ENCODE results near the gene RAPGEF6. TPM values are rescaled to one million over a fixed set of nuclear protein-coding genes. Genes with fewer than 3 reads are reported as not detected.

The RAPGEF6 gene
- total RNA-seq, 2 donors from 2014 or later, result 35.9 to 62.2 TPM

GRCh38 chr5:131649161-131649560 is 14.1 kb upstream of the RAPGEF6 start:
- DNase-seq (ENCODE audit: low spot score in 2 of 2) (no peak), ATAC-seq (no peak)
- no peaks in the 10 kb centered on the region for H3K9me3 Mint-ChIP-seq
- peaks cover 7 to 24% of the 10 kb centered on the region in 2 donors for H3K36me3 Mint-ChIP-seq
- no peak overlapping the region for H3K27ac Mint-ChIP-seq

DNA sequence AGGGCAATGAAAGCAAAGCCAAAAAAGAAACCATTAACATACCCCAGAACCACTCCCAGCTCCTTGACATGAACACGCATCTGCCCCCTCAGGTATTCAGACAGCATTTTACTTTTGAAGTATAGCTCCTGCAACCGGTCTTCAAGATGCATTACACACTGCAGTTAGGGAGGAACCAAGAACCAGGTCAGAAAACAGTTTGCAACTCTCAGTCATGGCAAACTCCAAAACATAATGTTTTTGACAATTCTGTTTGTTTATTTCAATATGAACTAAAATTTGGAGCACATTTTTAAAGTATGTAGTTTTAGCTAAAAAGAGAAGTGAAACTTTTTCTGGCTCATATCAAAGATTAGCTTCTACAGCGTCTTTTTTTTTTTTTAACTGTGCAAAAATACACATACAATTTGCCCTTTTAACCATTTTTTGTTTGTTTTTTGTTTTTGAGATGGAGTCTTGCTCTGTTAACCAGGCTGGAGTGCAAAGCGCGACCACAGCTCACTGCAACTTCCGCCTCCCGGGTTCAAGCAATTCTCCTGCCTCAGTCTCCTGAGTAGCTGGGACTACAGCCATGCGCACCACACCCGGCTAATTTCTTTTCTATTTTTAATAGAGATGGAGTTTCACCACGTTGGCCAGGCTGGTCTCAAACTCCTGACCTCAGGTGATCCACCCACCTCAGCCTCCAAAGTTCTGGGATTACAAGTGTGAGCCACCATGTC is 12.2 kb upstream of the RAPGEF6 start:
- Mint-ChIP-seq H3K9me3 (no peaks in the 10 kb centered on the region), H3K36me3 (peaks cover 7 to 22% of the 10 kb centered on the region in 2 donors), H3K27ac (no peak overlapping the region)
- DNase-seq (ENCODE audit: low spot score in 2 of 2), result no peak
- no peak for ATAC-seq

- H3K9me3 Mint-ChIP-seq, result no peaks in the 10 kb centered on the region
- ATAC-seq (no peak), DNase-seq (ENCODE audit: low spot score in 2 of 2) (no peak)
- H3K36me3 Mint-ChIP-seq, result peaks cover 0 to 5% of the 10 kb centered on the region in 2 donors
- no peak overlapping the region for H3K27ac Mint-ChIP-seq
Measured at GRCh38 chr5:131644822-131645221, 9.8 kb upstream of the RAPGEF6 start.

- no peak for ATAC-seq
- no peaks in the 10 kb centered on the region for H3K9me3 Mint-ChIP-seq
- H3K36me3 Mint-ChIP-seq, result peaks cover 0 to 5% of the 10 kb centered on the region in 2 donors
- no peak for DNase-seq (ENCODE audit: low spot score in 2 of 2)
- no peak overlapping the region for H3K27ac Mint-ChIP-seq
Measured at GRCh38 chr5:131644370-131644769, 9.3 kb upstream of the RAPGEF6 start.

DNA sequence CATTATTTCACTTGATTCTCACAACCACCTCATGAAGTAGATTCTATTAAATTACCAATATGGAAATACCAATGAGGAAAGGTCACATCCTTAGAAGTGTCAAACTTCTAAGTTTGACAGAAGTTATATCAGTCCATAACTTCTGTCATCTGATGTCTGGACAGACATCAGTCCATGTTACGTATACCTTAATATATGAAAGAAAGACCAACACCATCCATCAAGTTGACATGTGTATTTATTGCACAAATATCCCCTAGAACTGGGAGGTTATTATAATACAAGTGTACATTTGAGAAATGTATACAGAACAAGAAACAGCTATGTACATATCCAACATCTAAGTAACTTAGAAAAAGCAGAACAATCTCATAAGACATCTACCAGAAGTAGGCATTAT is 6.5 kb upstream of the RAPGEF6 start:
- peaks cover 3 to 5% of the 10 kb centered on the region in 2 donors for H3K36me3 Mint-ChIP-seq
- ATAC-seq, result no peak

GRCh38 chr5:131640043-131640856 is 5.2 kb upstream of the RAPGEF6 start:
- H3K27ac Mint-ChIP-seq, result peak overlapping the region; percentile 81 to 89
- H3K36me3 Mint-ChIP-seq, result peaks cover 2 to 7% of the 10 kb centered on the region in 2 donors
- peak in 1 of 2 donors; percentile 40 for DNase-seq (ENCODE audit: low spot score in 2 of 2)
- H3K9me3 Mint-ChIP-seq, result no peaks in the 10 kb centered on the region
- ATAC-seq, result peak; percentile 95 to 96

More for the DNA sequence above, 6.5 kb upstream of the RAPGEF6 start:
- DNase-seq (ENCODE audit: low spot score in 2 of 2), result no peak
- Mint-ChIP-seq H3K27ac (peak overlapping the region in 1 of 2 donors; percentile 89), H3K9me3 (no peaks in the 10 kb centered on the region)

GRCh38 chr5:131639148-131639547 is 4.1 kb upstream of the RAPGEF6 start:
- DNase-seq (ENCODE audit: low spot score in 2 of 2), result no peak

GRCh38 chr5:131637694-131638093 is 2.7 kb upstream of the RAPGEF6 start:
- peaks cover 8 to 18% of the 10 kb centered on the region in 2 donors for H3K36me3 Mint-ChIP-seq
- DNase-seq (ENCODE audit: low spot score in 2 of 2) (no peak), ATAC-seq (no peak)
- H3K9me3 Mint-ChIP-seq, result no peaks in the 10 kb centered on the region
- no peak overlapping the region for H3K27ac Mint-ChIP-seq

More at GRCh38 chr5:131639148-131639547, 4.1 kb upstream of the RAPGEF6 start:
- Mint-ChIP-seq H3K27ac (peak overlapping the region in 1 of 2 donors; percentile 89), H3K36me3 (peaks cover 5 to 15% of the 10 kb centered on the region in 2 donors), H3K9me3 (no peaks in the 10 kb centered on the region)
- no peak for ATAC-seq

- ATAC-seq (no peak), DNase-seq (ENCODE audit: low spot score in 2 of 2) (no peak)
- H3K27ac Mint-ChIP-seq, result peak overlapping the region; percentile 98 to 99
- H3K36me3 Mint-ChIP-seq, result peaks cover 8 to 18% of the 10 kb centered on the region in 2 donors
- H3K9me3 Mint-ChIP-seq, result no peaks in the 10 kb centered on the region
Measured at GRCh38 chr5:131635684-131636572, 899 bp upstream of the RAPGEF6 start.

GRCh38 chr5:131634666-131634995 is 398 bp downstream of the RAPGEF6 start:
- Mint-ChIP-seq H3K27ac (peak overlapping the region; percentile 98 to 99), H3K9me3 (no peaks in the 10 kb centered on the region), H3K36me3 (peaks cover 8 to 18% of the 10 kb centered on the region in 2 donors)
- DNase-seq (ENCODE audit: low spot score in 2 of 2), result peak in 1 of 2 donors; percentile 61
- ATAC-seq, result peak; percentile 29 to 42

DNA sequence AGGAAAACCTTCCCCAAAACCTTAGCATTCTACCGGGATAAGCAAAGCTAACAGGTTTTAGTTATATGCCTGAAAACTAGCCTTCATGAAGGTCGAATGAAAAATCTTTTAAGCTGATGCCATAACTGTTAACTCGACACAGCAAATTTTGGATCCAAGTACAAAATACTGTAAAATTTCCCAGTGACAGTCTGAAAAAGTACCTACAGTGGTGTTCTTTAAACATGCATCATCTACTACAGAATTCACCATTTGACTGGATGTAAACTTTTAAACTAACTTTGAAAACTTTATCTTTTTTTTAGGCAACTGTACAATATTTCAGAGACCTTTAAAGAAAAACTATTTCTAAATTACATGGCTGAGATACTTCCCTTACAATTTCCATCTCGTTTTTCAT is 791 bp downstream of the RAPGEF6 start:
- H3K9me3 Mint-ChIP-seq, result no peaks in the 10 kb centered on the region
- peaks cover 11 to 19% of the 10 kb centered on the region in 2 donors for H3K36me3 Mint-ChIP-seq
- peak overlapping the region; percentile 98 to 99 for H3K27ac Mint-ChIP-seq
- ATAC-seq (no peak), DNase-seq (ENCODE audit: low spot score in 2 of 2) (no peak)

DNA sequence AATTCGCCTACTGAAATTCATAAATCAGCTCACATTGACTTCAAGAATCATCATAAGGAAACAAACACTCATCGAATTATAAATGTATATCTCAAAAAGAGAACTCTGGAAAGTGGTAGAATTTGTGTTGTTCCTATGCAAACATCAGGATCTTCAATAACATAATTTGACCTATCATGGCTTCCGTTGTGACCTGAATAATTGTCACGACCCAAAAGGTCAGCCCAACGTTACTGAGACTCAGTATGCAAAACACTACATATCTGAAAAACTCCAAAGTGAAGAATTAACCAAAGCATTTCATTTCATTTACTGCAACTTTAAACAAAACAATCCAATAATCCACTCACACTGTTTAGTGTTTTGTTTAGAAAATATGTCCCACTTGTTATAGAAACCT is 1.2 kb downstream of the RAPGEF6 start:
- Mint-ChIP-seq H3K36me3 (peaks cover 15 to 22% of the 10 kb centered on the region in 2 donors), H3K9me3 (no peaks in the 10 kb centered on the region), H3K27ac (peak overlapping the region; percentile 98 to 99)
- ATAC-seq (no peak), DNase-seq (ENCODE audit: low spot score in 2 of 2) (no peak)

DNA sequence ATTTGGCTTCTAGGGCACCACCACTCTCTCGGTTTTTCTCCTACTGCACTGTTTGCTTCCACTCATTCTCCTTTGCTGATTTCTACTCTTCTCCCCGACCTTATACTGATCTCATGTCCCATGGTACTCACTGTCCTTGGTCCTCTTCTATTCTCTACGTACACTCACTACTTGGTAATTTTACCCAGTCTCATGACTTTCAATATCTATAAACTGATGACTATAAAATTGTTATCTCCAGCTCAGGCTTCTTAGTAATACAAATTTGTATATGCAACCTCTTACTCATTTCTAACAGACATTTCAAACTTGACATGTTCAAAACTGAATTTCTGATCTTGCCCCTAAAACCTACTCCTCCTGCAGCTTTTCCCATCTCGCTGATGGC is 4.1 kb downstream of the RAPGEF6 start:
- H3K27ac Mint-ChIP-seq, result no peak overlapping the region
- no peaks in the 10 kb centered on the region for H3K9me3 Mint-ChIP-seq
- DNase-seq (ENCODE audit: low spot score in 2 of 2) (no peak), ATAC-seq (no peak)
- peaks cover 15 to 21% of the 10 kb centered on the region in 2 donors for H3K36me3 Mint-ChIP-seq

DNA sequence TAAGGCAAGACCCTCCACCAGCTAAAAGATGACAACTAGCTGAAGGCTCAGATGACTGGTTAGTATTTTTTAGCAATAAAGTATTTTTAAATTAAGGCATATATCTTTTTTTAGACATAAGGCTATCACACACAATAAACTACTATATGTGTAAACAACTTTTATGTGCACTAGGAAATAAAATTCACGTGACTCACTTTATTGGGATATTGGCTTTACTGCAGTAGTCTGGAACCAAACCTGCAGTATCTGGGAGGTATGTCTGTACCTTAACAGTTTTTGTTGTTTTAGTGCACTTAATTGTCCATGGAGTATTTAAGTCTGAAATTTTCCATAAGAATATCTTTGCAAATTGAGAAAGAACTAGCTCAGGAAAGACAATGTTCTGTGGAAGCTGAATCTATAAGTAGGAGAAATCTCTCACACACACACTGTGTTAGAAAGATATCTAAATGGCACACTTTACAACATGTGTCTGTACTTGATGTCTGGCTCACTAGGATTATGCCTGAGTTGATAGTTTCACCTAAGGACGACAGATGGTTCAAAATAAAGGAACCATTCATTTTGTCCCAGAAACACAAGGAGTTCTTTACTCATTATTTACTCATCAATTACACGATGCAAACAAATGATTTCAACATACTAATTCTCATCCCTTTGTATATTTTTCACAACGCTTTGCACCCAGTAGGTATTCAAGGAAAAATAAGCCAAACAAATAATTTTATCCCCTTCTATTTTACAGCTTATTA is 4.6 kb downstream of the RAPGEF6 start:
- H3K9me3 Mint-ChIP-seq, result no peaks in the 10 kb centered on the region
- H3K27ac Mint-ChIP-seq, result no peak overlapping the region
- no peak for ATAC-seq
- no peak for DNase-seq (ENCODE audit: low spot score in 2 of 2)
- peaks cover 15 to 25% of the 10 kb centered on the region in 2 donors for H3K36me3 Mint-ChIP-seq

DNA sequence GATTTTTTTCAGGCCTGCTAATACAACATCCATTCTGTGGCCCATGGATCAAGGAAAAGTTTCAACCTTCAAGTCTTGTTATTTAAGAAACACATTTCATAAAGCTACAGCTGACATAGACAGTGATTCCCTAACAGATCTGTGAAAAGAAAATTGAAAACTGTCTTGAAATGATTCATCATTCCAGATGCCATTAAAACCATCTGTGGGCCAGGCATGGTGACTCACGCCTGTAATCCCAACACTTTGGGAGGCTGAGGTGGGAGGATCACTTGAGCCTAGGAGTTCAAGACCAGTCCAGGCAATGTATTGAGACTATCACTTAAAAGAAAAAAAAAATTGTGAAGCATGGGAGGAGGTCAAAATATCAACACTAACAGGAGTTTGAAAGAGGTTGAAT is 6.0 kb downstream of the RAPGEF6 start:
- H3K9me3 Mint-ChIP-seq, result no peaks in the 10 kb centered on the region
- H3K27ac Mint-ChIP-seq, result peak overlapping the region; percentile 29 to 58
- DNase-seq (ENCODE audit: low spot score in 2 of 2), result no peak
- peak in 1 of 2 donors; percentile 58 for ATAC-seq
- peaks cover 10 to 25% of the 10 kb centered on the region in 2 donors for H3K36me3 Mint-ChIP-seq

All from activated naive CD4-positive, alpha-beta T cell treated with anti-CD3 and anti-CD28 coated beads, Interleukin-2, amount 50 U/mL, for 72 hours (primary cell).